ENCODE measurements around the gene AADACL2.

- TF ChIP-seq CTCF (conservative IDR thresholded peaks at IDR 0.05; ENCODE audit: low read depth, low read length) (no peak), POLR2A (IDR thresholded peaks at IDR 0.05; ENCODE audit: low read depth, low read length) (no peak), RAD21 (IDR thresholded peaks at IDR 0.05; ENCODE audit: low read length) (no peak), ELK1 (IDR thresholded peaks at IDR 0.05; ENCODE audit: borderline replicate concordance, low read depth, low read length) (no peak), SMC3 (IDR thresholded peaks at IDR 0.05; ENCODE audit: low read depth, low read length) (no peak), MAZ (IDR thresholded peaks at IDR 0.05; ENCODE audit: borderline replicate concordance, low read depth, low read length) (no peak), BHLHE40 (IDR thresholded peaks at IDR 0.05; ENCODE audit: low read depth, low read length) (no peak), RFX5 (IDR thresholded peaks at IDR 0.05; ENCODE audit: low read depth, low read length) (no peak), USF2 (IDR thresholded peaks at IDR 0.05; ENCODE audit: low read depth, low read length) (no peak), MAFK (IDR thresholded peaks at IDR 0.05; ENCODE audit: low read depth, low read length) (no peak)
Measured at GRCh38 chr3:151684094-151684493, 49.6 kb upstream of the AADACL2 start.
